ENCODE results near the gene SLC52A1. TPM values are rescaled to one million over a fixed set of nuclear protein-coding genes. Genes with fewer than 3 reads are reported as not detected.

SLC52A1 gene
- total and polyA plus RNA-seq, 2 of the 13 experiments (the other 11 are each of a cell fraction or from before 2014, with no cell fraction given) = 0.03 to 0.13 TPM

DNA sequence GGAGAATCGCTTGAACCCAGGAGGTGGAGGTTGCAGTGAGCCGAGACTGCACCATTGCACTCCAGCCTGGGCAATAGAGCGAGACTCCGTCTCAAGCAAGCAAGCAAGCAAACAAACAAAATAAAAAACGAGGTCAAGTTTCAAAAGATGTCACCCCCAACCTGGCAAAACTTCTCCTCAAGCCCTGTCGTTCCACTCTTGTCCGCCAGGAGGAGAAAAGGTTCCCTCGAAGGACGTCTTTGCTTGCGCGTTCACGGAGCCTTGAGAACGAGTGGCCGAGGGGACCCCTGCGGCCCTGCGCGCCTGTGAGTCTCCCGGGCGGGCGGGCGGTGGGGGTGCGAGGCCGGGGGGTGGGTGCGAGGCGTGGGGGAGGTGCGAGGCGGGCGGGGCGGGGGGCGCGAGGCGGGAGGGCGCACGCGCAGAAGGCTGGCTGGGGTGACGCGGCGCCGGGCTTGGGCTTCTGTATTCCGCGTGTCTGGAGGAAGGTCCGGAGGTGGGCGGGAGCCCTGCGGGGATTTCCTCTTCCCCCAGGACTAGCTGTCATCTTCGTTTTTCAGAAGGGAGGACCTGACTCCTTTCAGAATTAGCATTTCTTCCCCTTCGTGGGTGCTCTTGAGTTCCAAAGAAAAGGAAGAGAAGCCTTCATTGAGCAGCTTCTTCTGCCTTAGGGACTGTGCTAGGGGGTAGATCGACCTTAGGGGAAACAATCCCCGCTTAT, 3.7 kb downstream of the SLC52A1 start:
- H3K36me3 ChIP-seq (replicated peaks in 1 of 2; ENCODE audit: control insufficient read depth in 1 of 2, insufficient read depth in 2 of 2, low read length in 2 of 2) = no peaks in the 10 kb centered on the region
- H3K4me2 ChIP-seq (ENCODE audit: low read depth, low read length) = peak overlapping the region; percentile 64
- ChIA-PET POLR2A (interaction anchor here (0.6 to 2.0 kb wide), 2 partner anchors 33 to 34 kb away, joined by 3 to 7 read pairs; partner anchors contain the start of genes INCA1 and KIF1C), CTCF (ENCODE audit: low intra/inter-chr PET ratio, low total read pairs) (interaction anchor here (1.0 kb wide), 1 partner anchor 31 kb away, joined by 5 read pairs; no protein-coding TSS in a partner anchor)
- FAIRE-seq (peak; percentile 86), DNase-seq (ENCODE audit: low spot score) (peak; percentile 50), ATAC-seq (peak; percentile 28)
- peak overlapping the region; percentile 72 for H2AFZ ChIP-seq (ENCODE audit: low read length)
- intact Hi-C loops (cut with micrococcal nuclease; ENCODE audit: unreplicated experiment) (loop anchor here (2.0 kb wide), 1 partner anchor 31 kb away; no protein-coding TSS in a partner anchor), in situ Hi-C loops (cut with HindIII; ENCODE audit: extremely low pct_ligation_motif_present, low pct_unique_long_range_greater_than_20kb) (no loop called here)
- BruUV-seq (replicated peaks) = no TSS peak
- H3K4me3 ChIP-seq (replicated peaks in 1 of 3; ENCODE audit: insufficient read depth in 1 of 3, low read depth in 2 of 3, low read length in 3 of 3) = peak overlapping the region in 2 of 3 experiments; percentile 15 to 28; a peak in 2 of 6 replicates
- WGBS (ENCODE audit: low lambda C conversion rate) = 8% methylated on average over 25 of the region's 48 CpGs
- H3K27ac ChIP-seq (ENCODE audit: extremely low read length, insufficient read depth, low read length) = no peak overlapping the region
- H3K27me3 ChIP-seq (ENCODE audit: control insufficient read depth in 1 of 2, insufficient read depth in 2 of 2, low read length in 2 of 2) = peaks cover 2 to 23% of the 10 kb centered on the region in 2 experiments; a peak in 3 of 5 replicates
- H3K9ac ChIP-seq (ENCODE audit: insufficient read depth, low read depth, low read length) = no peak overlapping the region
- peaks cover 25% of the 10 kb centered on the region for H3K4me1 ChIP-seq (ENCODE audit: insufficient read depth, low read length)
- H3K9me3 ChIP-seq (ENCODE audit: low read length) = no peaks in the 10 kb centered on the region
- no peaks in the 10 kb centered on the region for H4K20me1 ChIP-seq (ENCODE audit: insufficient read depth, low read length)
- H3K79me2 ChIP-seq (ENCODE audit: insufficient read depth, low read length) = no peaks in the 10 kb centered on the region
- TF ChIP-seq ZZZ3 (CRISPR knock-in tag; IDR thresholded peaks at IDR 0.05; ENCODE audit: borderline replicate concordance) = no peak
- TF ChIP-seq, protein P1, sequence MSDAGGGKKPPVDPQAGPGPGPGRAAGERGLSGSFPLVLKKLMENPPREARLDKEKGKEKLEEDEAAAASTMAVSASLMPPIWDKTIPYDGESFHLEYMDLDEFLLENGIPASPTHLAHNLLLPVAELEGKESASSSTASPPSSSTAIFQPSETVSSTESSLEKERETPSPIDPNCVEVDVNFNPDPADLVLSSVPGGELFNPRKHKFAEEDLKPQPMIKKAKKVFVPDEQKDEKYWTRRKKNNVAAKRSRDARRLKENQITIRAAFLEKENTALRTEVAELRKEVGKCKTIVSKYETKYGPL (CRISPR knock-in tag; IDR thresholded peaks at IDR 0.05) = no peak
- TF ChIP-seq, protein P2, sequence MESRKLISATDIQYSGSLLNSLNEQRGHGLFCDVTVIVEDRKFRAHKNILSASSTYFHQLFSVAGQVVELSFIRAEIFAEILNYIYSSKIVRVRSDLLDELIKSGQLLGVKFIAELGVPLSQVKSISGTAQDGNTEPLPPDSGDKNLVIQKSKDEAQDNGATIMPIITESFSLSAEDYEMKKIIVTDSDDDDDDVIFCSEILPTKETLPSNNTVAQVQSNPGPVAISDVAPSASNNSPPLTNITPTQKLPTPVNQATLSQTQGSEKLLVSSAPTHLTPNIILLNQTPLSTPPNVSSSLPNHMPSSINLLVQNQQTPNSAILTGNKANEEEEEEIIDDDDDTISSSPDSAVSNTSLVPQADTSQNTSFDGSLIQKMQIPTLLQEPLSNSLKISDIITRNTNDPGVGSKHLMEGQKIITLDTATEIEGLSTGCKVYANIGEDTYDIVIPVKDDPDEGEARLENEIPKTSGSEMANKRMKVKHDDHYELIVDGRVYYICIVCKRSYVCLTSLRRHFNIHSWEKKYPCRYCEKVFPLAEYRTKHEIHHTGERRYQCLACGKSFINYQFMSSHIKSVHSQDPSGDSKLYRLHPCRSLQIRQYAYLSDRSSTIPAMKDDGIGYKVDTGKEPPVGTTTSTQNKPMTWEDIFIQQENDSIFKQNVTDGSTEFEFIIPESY (CRISPR knock-in tag; IDR thresholded peaks at IDR 0.05) = no peak
- no peak for TF ChIP-seq ZNF562 (CRISPR knock-in tag; IDR thresholded peaks at IDR 0.05; ENCODE audit: borderline replicate concordance)
- TF ChIP-seq EZH2 (conservative IDR thresholded peaks at IDR 0.05; ENCODE audit: low read depth, low read length) = no peak
- TF ChIP-seq, protein P3, sequence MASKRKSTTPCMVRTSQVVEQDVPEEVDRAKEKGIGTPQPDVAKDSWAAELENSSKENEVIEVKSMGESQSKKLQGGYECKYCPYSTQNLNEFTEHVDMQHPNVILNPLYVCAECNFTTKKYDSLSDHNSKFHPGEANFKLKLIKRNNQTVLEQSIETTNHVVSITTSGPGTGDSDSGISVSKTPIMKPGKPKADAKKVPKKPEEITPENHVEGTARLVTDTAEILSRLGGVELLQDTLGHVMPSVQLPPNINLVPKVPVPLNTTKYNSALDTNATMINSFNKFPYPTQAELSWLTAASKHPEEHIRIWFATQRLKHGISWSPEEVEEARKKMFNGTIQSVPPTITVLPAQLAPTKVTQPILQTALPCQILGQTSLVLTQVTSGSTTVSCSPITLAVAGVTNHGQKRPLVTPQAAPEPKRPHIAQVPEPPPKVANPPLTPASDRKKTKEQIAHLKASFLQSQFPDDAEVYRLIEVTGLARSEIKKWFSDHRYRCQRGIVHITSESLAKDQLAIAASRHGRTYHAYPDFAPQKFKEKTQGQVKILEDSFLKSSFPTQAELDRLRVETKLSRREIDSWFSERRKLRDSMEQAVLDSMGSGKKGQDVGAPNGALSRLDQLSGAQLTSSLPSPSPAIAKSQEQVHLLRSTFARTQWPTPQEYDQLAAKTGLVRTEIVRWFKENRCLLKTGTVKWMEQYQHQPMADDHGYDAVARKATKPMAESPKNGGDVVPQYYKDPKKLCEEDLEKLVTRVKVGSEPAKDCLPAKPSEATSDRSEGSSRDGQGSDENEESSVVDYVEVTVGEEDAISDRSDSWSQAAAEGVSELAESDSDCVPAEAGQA (IDR thresholded peaks at IDR 0.05; ENCODE audit: low read depth) = no peak
- TF ChIP-seq, protein P3 (CRISPR knock-in tag; IDR thresholded peaks at IDR 0.05; ENCODE audit: borderline replicate concordance) = no peak
- peak; percentile 87 for TF ChIP-seq ZNF121 (CRISPR knock-in tag; IDR thresholded peaks at IDR 0.05)
- no peak for TF ChIP-seq MAFG (CRISPR knock-in tag; IDR thresholded peaks at IDR 0.05)
- no peak for TF ChIP-seq ZKSCAN1 (IDR thresholded peaks at IDR 0.05; ENCODE audit: low read length)
- TF ChIP-seq ZNF629 (CRISPR knock-in tag; conservative IDR thresholded peaks at IDR 0.05) = no peak
- no peak for TF ChIP-seq KLF15 (CRISPR knock-in tag; IDR thresholded peaks at IDR 0.05; ENCODE audit: borderline replicate concordance)
- no peak for TF ChIP-seq ZNF101 (CRISPR knock-in tag; IDR thresholded peaks at IDR 0.05; ENCODE audit: borderline replicate concordance, low read depth)

All from HepG2 (cell line).